NCI-H2171 treated with DMSO at 0.1 percent for 48 hours (cell line): ENCODE results near the gene PM20D1.
"Not testable (repeated sequence)": the region's sequence is repeated elsewhere in the genome, so short reads cannot be mapped to it uniquely, and the experiment has no call there.

Source experiments
- DNase-seq: peaks from one replicate; lab custom pipeline; 2025; lab: John Stamatoyannopoulos, UW

PM20D1 gene

DNA sequence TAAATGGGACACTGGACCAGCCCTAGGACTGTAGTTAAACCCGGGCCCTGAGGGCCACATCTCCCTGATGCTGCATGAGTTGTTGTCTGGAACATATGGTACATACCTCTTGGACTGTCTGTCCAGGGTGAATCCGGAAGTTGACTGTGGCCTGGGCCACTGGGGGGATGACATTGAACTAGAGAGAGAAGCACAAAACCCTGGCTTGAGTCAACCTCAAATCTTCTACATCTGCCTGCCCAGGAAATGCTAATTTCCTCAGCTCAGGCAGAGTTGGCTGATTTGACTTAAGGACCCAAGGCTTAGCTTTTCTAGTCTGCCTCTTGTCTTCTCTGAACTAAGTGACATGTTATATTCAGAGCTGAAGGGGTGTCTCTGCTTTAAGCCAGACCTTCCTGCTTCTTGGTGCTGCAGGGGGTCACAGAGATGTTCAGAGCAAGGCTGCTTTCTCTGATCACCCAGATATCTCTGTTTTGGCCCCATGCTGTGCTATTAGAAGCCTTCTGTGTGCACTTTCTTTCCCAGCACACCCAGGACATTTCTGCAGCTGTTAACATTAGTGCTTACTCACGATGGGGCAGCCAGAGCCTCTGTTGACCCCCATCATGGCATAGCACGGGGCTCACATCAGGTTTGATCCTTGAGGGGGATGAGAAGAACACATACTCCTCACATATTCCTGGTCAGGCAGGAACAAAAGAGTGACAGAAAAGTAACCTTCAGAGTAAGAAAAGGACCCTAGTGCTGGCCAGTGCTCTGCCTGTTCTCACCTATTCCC, 9.6 kb downstream of the PM20D1 start:
- no peak for DNase-seq

DNA sequence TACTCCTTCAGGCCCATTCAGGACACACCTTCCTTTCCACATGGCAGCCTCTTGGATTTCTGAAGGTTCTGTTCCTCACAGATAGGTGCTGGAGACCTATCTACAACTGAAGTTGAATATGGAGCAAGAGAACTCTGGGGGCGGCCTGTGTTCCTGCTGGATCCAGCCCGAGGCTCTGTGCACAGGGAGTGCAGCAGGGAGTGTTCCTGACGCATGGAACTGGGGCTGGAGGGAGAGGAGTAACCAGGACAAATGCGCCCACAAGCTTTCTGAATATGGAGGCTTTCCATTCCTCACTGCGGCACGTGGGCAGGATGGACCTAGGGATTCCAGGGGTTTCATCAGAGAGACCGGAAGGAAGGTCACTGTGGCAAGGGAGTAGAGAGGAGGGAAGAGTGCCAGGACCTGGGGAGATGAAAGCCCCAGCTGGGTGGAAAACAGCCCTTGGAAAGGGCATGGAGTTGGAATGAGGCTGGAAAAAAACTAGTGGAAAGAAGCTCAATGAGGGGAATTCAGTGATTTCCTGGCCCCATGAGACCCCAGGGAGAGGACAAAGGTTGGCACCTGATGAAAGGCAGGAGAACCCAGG, 12.5 kb downstream of the PM20D1 start:
- DNase-seq, result no peak

DNA sequence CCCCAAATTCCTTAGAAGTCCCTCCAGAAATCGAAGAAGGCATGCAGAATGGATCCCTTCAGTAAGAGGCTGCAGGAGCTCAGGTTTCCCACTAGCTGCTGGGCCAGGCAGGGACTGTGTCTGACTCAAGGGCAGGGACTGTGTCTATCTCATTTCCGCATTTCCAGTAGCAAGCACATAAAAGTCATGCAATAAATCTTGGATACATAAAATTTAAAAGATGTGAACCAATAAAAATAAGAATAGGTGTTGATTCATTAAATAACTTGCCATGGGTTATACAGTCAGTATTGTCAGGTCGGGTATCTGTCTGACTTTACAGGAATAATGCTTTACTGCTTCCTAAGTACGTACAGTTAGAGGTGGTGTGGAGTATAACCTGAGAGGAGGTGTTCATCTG, 15.2 kb downstream of the PM20D1 start:
- no peak for DNase-seq

DNA sequence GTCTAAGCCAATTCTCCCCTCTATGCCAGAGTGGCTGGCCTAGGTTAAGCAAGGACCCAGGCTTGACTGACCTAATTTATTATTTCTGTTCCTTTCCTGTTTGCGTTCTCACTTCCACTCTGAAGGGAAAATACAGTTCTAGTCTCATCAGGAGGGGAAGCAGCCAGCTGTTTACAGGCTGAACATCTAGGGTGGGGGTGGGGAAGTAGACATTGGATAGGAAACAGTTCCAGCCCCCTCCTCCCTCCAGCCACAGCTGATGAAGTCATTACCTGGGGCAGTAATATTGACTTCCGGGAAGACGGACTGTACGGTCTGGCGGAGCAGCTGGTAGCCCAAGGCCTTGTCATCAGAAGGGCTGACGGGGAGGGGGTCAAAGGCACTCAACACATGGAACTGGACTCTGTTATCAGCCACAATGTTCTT, 17.6 kb downstream of the PM20D1 start:
- DNase-seq, result no peak

DNA sequence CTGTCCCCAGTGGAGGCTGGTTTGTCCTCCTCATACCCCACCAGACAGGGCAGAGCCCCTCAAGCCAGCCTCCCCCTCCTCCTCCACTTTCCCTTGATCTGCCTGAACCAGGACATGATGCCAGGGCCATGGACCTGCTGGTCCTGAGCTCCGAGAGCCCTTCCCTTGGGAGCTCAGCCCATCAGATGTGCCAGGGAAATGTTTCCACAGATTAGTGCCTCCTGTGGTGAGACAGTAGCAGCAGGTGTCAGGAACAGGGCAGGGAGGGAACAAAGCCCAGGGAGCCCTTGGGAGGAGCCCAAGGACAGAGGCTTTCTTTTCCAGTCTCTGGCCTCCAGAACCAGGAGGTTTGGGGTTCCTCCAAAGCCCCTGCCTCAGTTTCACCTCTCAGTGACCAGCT, 22.3 kb downstream of the PM20D1 start:
- peak; percentile 24 for DNase-seq

DNA sequence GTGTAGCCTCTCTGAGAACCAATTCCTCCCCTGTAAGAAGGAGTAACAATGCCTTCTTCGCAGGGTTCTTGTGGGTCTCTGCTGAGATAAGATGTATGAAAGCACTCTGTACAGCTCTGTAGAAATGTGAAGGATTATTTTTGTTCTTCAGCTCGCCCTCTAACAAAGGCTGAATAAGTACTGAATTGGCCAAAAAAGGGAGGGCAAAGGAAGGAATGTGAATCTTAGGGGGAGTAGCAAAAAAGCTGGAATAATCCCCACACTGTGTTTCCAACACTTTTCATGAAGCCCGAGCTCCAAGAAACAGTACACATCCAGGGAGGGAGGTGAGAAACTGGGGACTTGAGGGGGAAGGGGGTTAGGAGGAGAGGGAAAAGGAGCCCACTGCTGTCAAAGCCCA, 22.9 kb downstream of the PM20D1 start:
- DNase-seq, result no peak

DNA sequence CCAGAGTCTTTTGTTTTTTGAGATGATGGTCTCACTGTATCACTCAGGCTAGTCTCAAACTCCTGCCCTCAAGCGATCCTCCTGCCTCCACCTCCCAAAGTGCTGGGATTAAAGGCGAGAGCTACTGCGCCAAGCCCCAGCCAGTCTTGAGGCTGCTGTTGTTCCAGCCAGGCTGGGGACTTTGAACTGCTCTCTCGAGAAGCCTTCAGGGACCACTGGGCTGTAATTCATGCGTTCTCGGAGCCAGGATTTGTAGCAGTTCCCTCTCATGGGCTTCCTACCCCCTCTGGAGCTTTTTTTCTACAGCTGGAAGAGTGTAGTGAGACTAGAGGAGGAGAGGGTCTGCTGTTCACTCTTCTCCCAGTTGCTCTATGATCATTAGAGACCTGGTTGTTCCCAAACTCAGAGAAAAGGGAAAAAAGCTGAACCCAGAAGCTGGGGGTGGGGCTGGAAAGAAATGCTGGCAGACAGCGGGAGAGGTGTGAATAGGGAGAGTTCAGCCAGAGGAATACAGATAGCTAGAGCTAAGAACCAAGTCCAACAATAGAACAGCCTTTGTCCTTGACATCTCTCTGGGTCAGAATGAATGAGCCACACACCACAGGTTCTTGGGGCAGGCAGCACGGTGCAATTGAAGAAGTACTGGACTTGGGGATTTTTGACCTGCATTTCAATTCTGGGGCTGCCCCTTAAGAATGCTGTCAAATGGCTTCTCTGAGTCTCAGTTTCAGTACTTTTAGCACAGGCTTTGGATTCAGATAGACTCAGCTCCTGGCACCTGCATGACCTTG, 23.7 kb downstream of the PM20D1 start:
- no peak for DNase-seq

GRCh38 chr1:205824180-205824579, 25.8 kb downstream of the PM20D1 start:
- DNase-seq, result no peak

- not testable (repeated sequence) for DNase-seq
Observed at GRCh38 chr1:205823260-205823659, 26.7 kb downstream of the PM20D1 start.

DNA sequence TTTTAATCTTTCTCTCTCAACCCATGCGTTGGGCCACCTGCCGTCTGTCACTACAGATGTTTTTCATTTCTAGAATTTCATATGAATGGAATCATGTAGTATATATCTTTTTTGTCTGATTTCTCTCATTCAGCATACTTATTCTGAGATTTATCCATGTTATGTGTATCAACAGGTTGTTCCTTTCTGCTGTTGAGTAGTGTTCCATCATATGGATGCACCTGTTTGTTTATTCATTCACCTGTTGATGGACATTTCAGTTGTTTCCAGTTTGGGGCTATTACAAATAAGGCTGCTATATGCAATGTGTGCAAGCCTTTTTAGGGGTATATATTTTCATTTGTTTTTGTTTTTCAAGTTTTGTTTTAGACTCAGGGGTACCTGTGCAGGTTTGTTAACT, 27.5 kb downstream of the PM20D1 start:
- DNase-seq, result no peak

GRCh38 chr1:205817988-205818387, 31.9 kb downstream of the PM20D1 start:
- DNase-seq, result no peak

DNA sequence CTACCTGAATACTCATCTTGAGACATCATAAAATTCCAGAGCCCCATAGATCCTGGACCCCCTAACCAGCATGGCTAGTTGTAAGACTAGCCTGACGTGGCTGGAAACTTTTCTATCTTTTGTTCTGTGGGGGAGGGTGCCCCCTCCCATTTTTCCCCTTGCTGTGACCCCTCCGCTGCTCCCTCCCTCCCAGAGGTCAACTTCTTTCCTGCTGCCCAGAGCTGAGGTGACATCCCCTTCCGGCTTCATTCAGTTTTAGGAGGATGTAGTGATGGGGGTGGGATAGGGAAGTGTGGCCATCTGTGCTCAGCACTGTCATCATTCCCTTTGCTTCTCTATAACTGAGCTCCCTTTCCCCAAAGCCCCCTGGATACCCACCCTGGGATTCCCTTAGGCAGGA, 32.6 kb downstream of the PM20D1 start:
- no peak for DNase-seq

GRCh38 chr1:205813755-205814058, 36.2 kb downstream of the PM20D1 start:
- no peak for DNase-seq

DNA sequence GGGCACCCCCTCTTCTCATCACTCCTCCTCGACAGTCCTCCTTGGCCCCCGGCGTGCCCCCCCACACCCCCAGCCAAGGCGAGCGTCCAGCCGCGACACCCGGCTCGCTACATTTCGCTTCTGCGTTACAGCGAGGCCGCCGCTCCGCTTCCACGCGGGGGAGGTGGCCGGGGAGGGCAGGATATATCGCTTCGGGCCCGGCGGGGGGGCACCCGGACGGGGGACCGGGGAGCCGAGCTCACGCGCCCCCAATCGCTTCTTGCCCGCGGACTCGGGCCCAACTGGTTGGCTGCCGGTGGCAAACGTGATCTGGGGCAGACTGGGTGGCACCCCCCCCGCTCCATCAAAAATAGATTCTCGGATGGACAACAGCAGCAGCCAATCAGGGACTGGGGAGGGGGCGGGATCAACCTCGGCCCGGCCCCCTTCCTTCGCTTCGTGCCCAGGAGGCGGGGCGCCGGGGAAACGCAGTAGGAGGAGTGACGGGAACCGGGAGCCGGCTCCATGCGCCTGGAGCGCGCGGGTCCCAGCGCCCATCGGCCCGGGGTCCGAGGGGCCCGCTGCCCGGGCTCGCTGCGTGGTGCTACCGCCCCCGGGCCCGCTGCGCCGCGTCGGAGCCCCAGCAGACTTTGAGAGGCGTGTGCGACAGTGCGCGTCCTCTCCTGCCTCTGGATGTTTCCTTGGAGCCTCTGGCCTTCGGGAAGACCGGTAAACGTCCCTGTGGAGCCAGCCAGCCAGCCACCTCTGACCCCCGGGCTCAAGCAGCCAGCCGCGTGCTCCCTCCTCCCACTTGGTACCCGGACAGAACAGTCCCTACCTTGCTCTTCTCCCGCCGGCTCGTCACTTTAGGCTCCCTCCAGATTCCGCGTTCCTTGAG, 36.8 kb downstream of the PM20D1 start, which contains the start of gene SLC41A1:
Gene SLC41A1 (minus strand): TSS at position 321 of the 877 bp plus-strand sequence. CDS start 2,757 bp downstream, outside the sequence.
- peak; percentile 94 for DNase-seq

DNA sequence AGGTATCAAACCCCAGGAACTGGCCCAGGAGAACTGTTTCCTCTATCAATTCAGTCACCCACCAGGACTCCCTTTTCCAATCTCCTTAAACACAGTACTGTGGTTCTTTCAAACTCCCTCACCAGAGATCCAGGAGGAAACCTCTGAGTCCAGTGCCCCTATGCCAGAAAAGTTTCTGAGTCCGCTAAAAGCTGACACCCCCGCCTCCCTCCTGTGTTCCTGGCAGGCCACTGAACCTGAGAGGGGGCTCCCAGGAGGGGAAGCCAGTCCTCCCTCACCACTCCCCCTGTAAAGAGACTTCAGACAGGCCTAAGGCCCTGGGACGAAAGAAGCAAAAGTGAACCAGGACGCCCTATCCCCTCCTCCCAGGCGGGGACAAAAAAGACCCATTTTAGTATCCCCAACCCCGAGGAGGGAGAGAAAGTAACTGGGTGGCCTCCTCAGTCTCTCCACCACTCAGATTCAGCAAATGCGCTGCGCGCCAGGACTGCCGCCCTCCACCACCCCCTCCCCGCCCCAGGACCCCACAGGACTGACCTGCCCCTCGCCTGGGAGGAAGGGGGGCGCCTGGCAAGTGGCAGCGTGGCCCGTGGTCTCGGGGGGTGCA, 37.6 kb downstream of the PM20D1 start:
- DNase-seq, result peak; percentile 14

DNA sequence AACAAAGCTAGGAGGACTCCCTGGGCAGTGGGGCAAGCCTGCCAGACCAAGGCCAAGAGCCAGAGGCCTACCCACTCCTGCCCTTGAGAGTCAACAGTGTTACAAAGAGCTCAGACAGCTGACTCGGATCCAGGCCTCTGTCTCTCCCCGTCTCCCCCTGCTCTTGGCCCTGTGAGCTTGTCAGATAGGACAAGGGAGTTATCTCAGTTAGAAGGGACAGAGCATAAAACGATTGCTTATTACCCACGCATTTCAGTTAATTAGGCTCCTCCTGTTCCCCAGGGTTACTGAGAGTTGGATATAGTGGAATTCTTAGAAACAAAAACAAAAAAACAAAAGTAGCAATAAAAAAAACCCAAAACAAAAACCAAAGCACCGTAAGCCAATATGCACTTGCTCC, 38.3 kb downstream of the PM20D1 start:
- DNase-seq, result no peak

DNA sequence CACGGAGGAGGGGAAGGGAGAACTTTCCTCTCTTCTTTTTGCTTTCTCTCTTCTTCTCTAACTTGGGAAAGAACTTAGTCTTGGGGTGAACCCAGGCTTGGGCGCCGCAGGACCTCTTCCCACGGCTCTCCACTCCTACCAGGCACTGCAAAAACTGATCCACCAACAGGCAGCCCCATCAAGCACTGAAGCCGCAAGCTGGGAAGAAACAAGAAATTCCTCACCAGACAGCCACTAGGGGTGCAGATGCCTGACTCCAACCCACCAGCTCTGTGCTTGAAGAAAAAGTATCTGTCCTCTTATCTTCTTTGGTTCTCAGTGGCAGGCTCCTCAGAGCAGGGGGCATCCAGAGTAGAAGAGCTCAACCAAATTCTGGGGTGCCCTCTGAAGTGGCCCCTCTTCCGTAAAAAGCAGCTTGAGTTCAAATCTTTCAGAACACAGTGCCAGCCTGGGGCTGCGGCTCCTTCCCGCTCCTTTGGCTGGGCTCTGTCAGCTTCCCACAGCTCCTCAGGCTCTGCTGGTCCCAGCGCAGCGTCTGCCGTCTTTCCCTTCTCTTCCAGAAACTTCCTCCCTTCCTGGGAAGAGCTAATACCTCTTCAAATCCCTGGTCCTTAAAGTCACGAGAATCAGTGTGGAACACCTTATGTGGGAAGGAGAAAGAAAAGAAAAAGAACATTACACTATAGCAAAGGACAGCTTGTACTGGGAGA, 39.3 kb downstream of the PM20D1 start:
- no peak for DNase-seq

- no peak for DNase-seq
Observed at GRCh38 chr1:205809942-205810345, 40.0 kb downstream of the PM20D1 start.

GRCh38 chr1:205809469-205809868, 40.5 kb downstream of the PM20D1 start:
- DNase-seq, result no peak

DNA sequence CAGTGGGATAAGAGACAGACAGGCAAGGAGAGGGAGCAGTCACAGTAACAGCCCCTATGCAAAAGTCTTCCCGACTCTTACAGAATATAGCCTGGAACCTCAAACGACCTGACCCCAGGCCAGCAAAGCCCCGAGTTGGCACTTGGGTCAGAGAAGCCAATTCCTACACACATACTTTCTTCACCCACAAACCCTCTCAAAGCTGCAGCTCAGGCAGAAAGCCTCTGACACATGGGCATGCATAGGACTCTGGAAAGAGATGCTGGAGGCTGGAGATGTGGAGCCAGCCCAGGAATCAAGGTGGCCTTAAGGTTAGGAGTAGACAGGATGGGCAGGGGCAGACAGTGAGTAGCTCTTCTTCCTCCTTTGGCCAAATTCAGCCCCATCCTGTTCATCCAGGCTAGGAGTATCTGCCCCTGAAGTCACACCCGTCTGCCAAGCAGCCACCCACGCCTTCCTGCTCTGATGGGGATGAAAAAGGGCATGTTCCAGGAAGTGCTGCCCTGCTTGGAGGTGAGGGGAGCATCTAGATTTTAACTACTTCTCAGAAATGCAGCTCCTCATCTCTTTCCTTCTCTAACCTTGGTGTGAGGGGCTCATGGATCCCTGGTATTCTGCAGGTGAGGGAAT, 44.7 kb downstream of the PM20D1 start:
- DNase-seq, result no peak

- DNase-seq, result no peak
Observed at GRCh38 chr1:205804605-205805004, 45.3 kb downstream of the PM20D1 start.
